ENCODE results near the gene PRRG4.

The PRRG4 gene

DNA sequence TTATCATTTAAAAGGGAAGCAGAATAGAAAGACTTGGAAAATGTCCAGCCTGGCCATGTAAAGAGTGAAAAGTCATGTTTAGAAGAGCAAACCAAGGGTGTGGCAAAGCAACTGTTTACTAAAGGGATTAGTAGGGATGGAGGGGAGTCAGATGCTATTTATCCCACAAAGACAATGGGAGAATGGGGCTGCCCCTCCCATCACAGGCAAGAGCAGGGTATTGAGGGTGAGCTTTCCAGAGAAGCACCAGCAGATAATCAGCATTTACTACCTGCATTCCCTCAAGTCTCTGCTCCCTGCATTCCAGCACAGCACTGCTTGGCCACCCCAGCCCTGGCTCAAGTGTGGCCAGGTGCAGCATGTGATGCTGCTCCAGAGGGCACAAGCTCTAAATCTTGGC lies 44.4 kb downstream of the PRRG4 start:
- Histone ChIP-seq H2BK5ac (ENCODE audit: low read length) (no peak overlapping the region), H3K36me3 (replicated peaks in 1 of 2; ENCODE audit: control insufficient read depth in 2 of 2, insufficient read depth in 2 of 2, low read length in 2 of 2) (no peaks in the 10 kb centered on the region), H3K9me3 (replicated peaks in 1 of 2; ENCODE audit: control insufficient read depth in 2 of 2, insufficient read depth in 1 of 2, low read depth in 1 of 2, low read length in 2 of 2) (no peaks in the 10 kb centered on the region), H3K4me3 (ENCODE audit: low read length in 2 of 2) (no peak overlapping the region), H2BK120ac (ENCODE audit: low read depth, low read length) (no peak overlapping the region), H3K9ac (ENCODE audit: low read depth, low read length, poor library complexity) (no peak overlapping the region), H3K23ac (ENCODE audit: low read depth, low read length, poor library complexity) (no peak overlapping the region), H4K8ac (ENCODE audit: low read depth, low read length) (no peak overlapping the region), H3K27me3 (ENCODE audit: control insufficient read depth in 3 of 3, insufficient read depth in 3 of 3, low read depth in 1 of 3, low read length in 3 of 3) (no peaks in the 10 kb centered on the region), H4K91ac (ENCODE audit: low read depth, low read length, poor library complexity) (no peak overlapping the region), H3K27ac (replicated peaks; ENCODE audit: low read length) (no peak overlapping the region), H3K4ac (ENCODE audit: low read length) (no peak overlapping the region), H3K18ac (ENCODE audit: low read length) (peak overlapping the region; percentile 31), H3K79me1 (ENCODE audit: low read depth, low read length) (no peaks in the 10 kb centered on the region), H2BK12ac (ENCODE audit: low read length) (no peak overlapping the region), H3K4me1 (ENCODE audit: control insufficient read depth in 2 of 2, insufficient read depth in 1 of 2, low read depth in 1 of 2, low read length in 2 of 2) (peaks cover 0 to 4% of the 10 kb centered on the region in 2 donors), H2AK5ac (ENCODE audit: low read depth, low read length) (no peak overlapping the region), H2AFZ (ENCODE audit: low read length) (no peak overlapping the region), H3K14ac (ENCODE audit: low read length) (no peak overlapping the region), H2BK15ac (ENCODE audit: low read length) (no peak overlapping the region), H3K4me2 (ENCODE audit: insufficient read depth, low read length, poor library complexity, severe bottlenecking) (no peak overlapping the region)
- DNase-seq (ENCODE audit: low spot score), result no peak

GRCh38 chr11:32881286-32881685 lies 51.6 kb downstream of the PRRG4 start:
- Histone ChIP-seq H3K9ac (ENCODE audit: low read depth, low read length, poor library complexity) (no peak overlapping the region), H3K9me3 (replicated peaks in 1 of 2; ENCODE audit: control insufficient read depth in 2 of 2, insufficient read depth in 1 of 2, low read depth in 1 of 2, low read length in 2 of 2) (no peaks in the 10 kb centered on the region), H2BK12ac (ENCODE audit: low read length) (no peak overlapping the region), H3K4me3 (ENCODE audit: low read length in 2 of 2) (no peak overlapping the region), H3K79me1 (ENCODE audit: low read depth, low read length) (no peaks in the 10 kb centered on the region), H3K23ac (ENCODE audit: low read depth, low read length, poor library complexity) (no peak overlapping the region), H3K36me3 (replicated peaks in 1 of 2; ENCODE audit: control insufficient read depth in 2 of 2, insufficient read depth in 2 of 2, low read length in 2 of 2) (no peaks in the 10 kb centered on the region), H4K91ac (ENCODE audit: low read depth, low read length, poor library complexity) (no peak overlapping the region), H3K27ac (replicated peaks; ENCODE audit: low read length) (no peak overlapping the region), H3K4me2 (ENCODE audit: insufficient read depth, low read length, poor library complexity, severe bottlenecking) (no peak overlapping the region), H3K27me3 (ENCODE audit: control insufficient read depth in 3 of 3, insufficient read depth in 3 of 3, low read depth in 1 of 3, low read length in 3 of 3) (peaks cover 0 to 4% (median 0%) of the 10 kb centered on the region in 3 experiments), H2BK15ac (ENCODE audit: low read length) (no peak overlapping the region), H3K18ac (ENCODE audit: low read length) (no peak overlapping the region), H2AFZ (ENCODE audit: low read length) (no peak overlapping the region), H2BK120ac (ENCODE audit: low read depth, low read length) (no peak overlapping the region), H2BK5ac (ENCODE audit: low read length) (no peak overlapping the region), H3K4ac (ENCODE audit: low read length) (no peak overlapping the region), H2AK5ac (ENCODE audit: low read depth, low read length) (no peak overlapping the region), H3K14ac (ENCODE audit: low read length) (no peak overlapping the region), H4K8ac (ENCODE audit: low read depth, low read length) (no peak overlapping the region), H3K4me1 (ENCODE audit: control insufficient read depth in 2 of 2, insufficient read depth in 1 of 2, low read depth in 1 of 2, low read length in 2 of 2) (no peaks in the 10 kb centered on the region)
- no CpG with 5 or more reads among the region's 4 CpGs for WGBS, 2 donors (ENCODE audit: extremely low coverage in 2 of 2, insufficient read length in 2 of 2, insufficient replicate concordance in 1 of 2)
- DNase-seq (ENCODE audit: low spot score), result no peak

- peaks cover 0 to 4% of the 10 kb centered on the region in 2 donors for H3K4me1 ChIP-seq (ENCODE audit: control insufficient read depth in 2 of 2, insufficient read depth in 1 of 2, low read depth in 1 of 2, low read length in 2 of 2)
- H3K4me2 ChIP-seq (ENCODE audit: insufficient read depth, low read length, poor library complexity, severe bottlenecking), result no peak overlapping the region
- peaks cover 0 to 4% (median 0%) of the 10 kb centered on the region in 3 experiments for H3K27me3 ChIP-seq (ENCODE audit: control insufficient read depth in 3 of 3, insufficient read depth in 3 of 3, low read depth in 1 of 3, low read length in 3 of 3)
- H3K4ac ChIP-seq (ENCODE audit: low read length), result no peak overlapping the region
- no peak overlapping the region for H3K14ac ChIP-seq (ENCODE audit: low read length)
- no peaks in the 10 kb centered on the region for H3K36me3 ChIP-seq (replicated peaks in 1 of 2; ENCODE audit: control insufficient read depth in 2 of 2, insufficient read depth in 2 of 2, low read length in 2 of 2)
- H2BK120ac ChIP-seq (ENCODE audit: low read depth, low read length), result no peak overlapping the region
- no peak overlapping the region for H2AFZ ChIP-seq (ENCODE audit: low read length)
- H3K9me3 ChIP-seq (replicated peaks in 1 of 2; ENCODE audit: control insufficient read depth in 2 of 2, insufficient read depth in 1 of 2, low read depth in 1 of 2, low read length in 2 of 2), result no peaks in the 10 kb centered on the region
- H3K9ac ChIP-seq (ENCODE audit: low read depth, low read length, poor library complexity), result no peak overlapping the region
- H4K8ac ChIP-seq (ENCODE audit: low read depth, low read length), result no peak overlapping the region
- H2AK5ac ChIP-seq (ENCODE audit: low read depth, low read length), result no peak overlapping the region
- no peak overlapping the region for H3K18ac ChIP-seq (ENCODE audit: low read length)
- H3K23ac ChIP-seq (ENCODE audit: low read depth, low read length, poor library complexity), result no peak overlapping the region
- no peak overlapping the region for H2BK15ac ChIP-seq (ENCODE audit: low read length)
- H2BK5ac ChIP-seq (ENCODE audit: low read length), result no peak overlapping the region
- H3K4me3 ChIP-seq (ENCODE audit: low read length in 2 of 2), result no peak overlapping the region
- WGBS, 2 donors (ENCODE audit: extremely low coverage in 2 of 2, insufficient read length in 2 of 2, insufficient replicate concordance in 1 of 2), result no CpG with 5 or more reads among the region's 3 CpGs
- H3K79me1 ChIP-seq (ENCODE audit: low read depth, low read length), result no peaks in the 10 kb centered on the region
- H3K27ac ChIP-seq (replicated peaks; ENCODE audit: low read length), result no peak overlapping the region
- H4K91ac ChIP-seq (ENCODE audit: low read depth, low read length, poor library complexity), result no peak overlapping the region
- no peak overlapping the region for H2BK12ac ChIP-seq (ENCODE audit: low read length)
- no peak for DNase-seq (ENCODE audit: low spot score)
Observed at GRCh38 chr11:32883421-32883820, 53.7 kb downstream of the PRRG4 start.

- no peak overlapping the region for H4K8ac ChIP-seq (ENCODE audit: low read depth, low read length)
- H3K18ac ChIP-seq (ENCODE audit: low read length), result no peak overlapping the region
- no CpG with 5 or more reads among the region's 3 CpGs for whole genome bisulfite sequencing, 2 donors (ENCODE audit: extremely low coverage in 2 of 2, insufficient read length in 2 of 2, insufficient replicate concordance in 1 of 2)
- peaks cover 0 to 4% (median 0%) of the 10 kb centered on the region in 3 experiments for H3K27me3 ChIP-seq (ENCODE audit: control insufficient read depth in 3 of 3, insufficient read depth in 3 of 3, low read depth in 1 of 3, low read length in 3 of 3)
- H2BK12ac ChIP-seq (ENCODE audit: low read length), result no peak overlapping the region
- DNase-seq (ENCODE audit: low spot score), result no peak
- no peak overlapping the region for H2BK120ac ChIP-seq (ENCODE audit: low read depth, low read length)
- H3K9me3 ChIP-seq (replicated peaks in 1 of 2; ENCODE audit: control insufficient read depth in 2 of 2, insufficient read depth in 1 of 2, low read depth in 1 of 2, low read length in 2 of 2), result peaks cover 0 to 2% of the 10 kb centered on the region in 2 donors
- H3K23ac ChIP-seq (ENCODE audit: low read depth, low read length, poor library complexity), result no peak overlapping the region
- no peak overlapping the region for H2AFZ ChIP-seq (ENCODE audit: low read length)
- H3K27ac ChIP-seq (replicated peaks; ENCODE audit: low read length), result no peak overlapping the region
- H2BK15ac ChIP-seq (ENCODE audit: low read length), result no peak overlapping the region
- H3K36me3 ChIP-seq (replicated peaks in 1 of 2; ENCODE audit: control insufficient read depth in 2 of 2, insufficient read depth in 2 of 2, low read length in 2 of 2), result no peaks in the 10 kb centered on the region
- H2AK5ac ChIP-seq (ENCODE audit: low read depth, low read length), result no peak overlapping the region
- no peak overlapping the region for H3K9ac ChIP-seq (ENCODE audit: low read depth, low read length, poor library complexity)
- no peak overlapping the region for H2BK5ac ChIP-seq (ENCODE audit: low read length)
- no peak overlapping the region for H3K14ac ChIP-seq (ENCODE audit: low read length)
- H3K4me1 ChIP-seq (ENCODE audit: control insufficient read depth in 2 of 2, insufficient read depth in 1 of 2, low read depth in 1 of 2, low read length in 2 of 2), result peaks cover 0 to 4% of the 10 kb centered on the region in 2 donors
- H3K4me2 ChIP-seq (ENCODE audit: insufficient read depth, low read length, poor library complexity, severe bottlenecking), result no peak overlapping the region
- no peaks in the 10 kb centered on the region for H3K79me1 ChIP-seq (ENCODE audit: low read depth, low read length)
- H3K4me3 ChIP-seq (ENCODE audit: low read length in 2 of 2), result no peak overlapping the region
- H4K91ac ChIP-seq (ENCODE audit: low read depth, low read length, poor library complexity), result no peak overlapping the region
- no peak overlapping the region for H3K4ac ChIP-seq (ENCODE audit: low read length)
Observed at GRCh38 chr11:32884023-32884422, 54.3 kb downstream of the PRRG4 start.

All from neuronal stem cell (in vitro differentiated cells).